MM.1S (cell line): Measurements from ENCODE around the gene AGAP1.

Experiments
- DNase-seq: peaks from one replicate; pipeline ENCODE4 v3.0.0-alpha.2; 2015
- H2AFZ ChIP-seq: fragments of 300-600 bp; sonication (generic); 2 replicates; pipeline ENCODE4 v1.6.0; 2016; ENCODE audit warnings: antibody characterized with exemption, low read length
- H3F3A ChIP-seq: fragments of 300-600 bp; sonication (generic); 2 replicates; pipeline ENCODE4 v1.6.1; 2016; ENCODE audit warnings: mild to moderate bottlenecking, antibody characterized with exemption, low read length, moderate library complexity, mixed read lengths; ENCODE audit not compliant: insufficient read depth
- H3K27ac ChIP-seq: fragments of 300-600 bp; sonication (generic); 2 replicates; pipeline ENCODE4 v1.5.1; 2016; ENCODE audit warnings: mild to moderate bottlenecking, low read length
- H3K27me3 ChIP-seq: fragments of 300-600 bp; sonication (generic); replicated peaks from 2 replicates; pipeline ENCODE4 v1.6.0; 2016; ENCODE audit warnings: low read length; ENCODE audit not compliant: insufficient read depth
- H3K36me3 ChIP-seq: fragments of 300-600 bp; sonication (generic); replicated peaks from 2 replicates; pipeline ENCODE4 v1.6.1; 2016; ENCODE audit warnings: mild to moderate bottlenecking, low read length, mixed read lengths; ENCODE audit not compliant: insufficient read depth
- H3K4me1 ChIP-seq: fragments of 300-600 bp; sonication (generic); 2 replicates; pipeline ENCODE4 v1.6.1; 2016; ENCODE audit warnings: low read length, mixed read lengths
- H3K4me2 ChIP-seq: fragments of 300-600 bp; sonication (generic); 2 replicates; pipeline ENCODE4 v1.6.0; 2016; ENCODE audit warnings: low read depth, low read length
- H3K4me3 ChIP-seq: fragments of 300-600 bp; sonication (generic); 2 replicates; pipeline ENCODE4 v1.5.1; 2016; ENCODE audit warnings: low read length, mixed read lengths
- H3K79me2 ChIP-seq: fragments of 300-600 bp; sonication (generic); 2 replicates; pipeline ENCODE4 v1.6.1; 2016; ENCODE audit warnings: mixed run types, low read length, mixed read lengths
- H3K9ac ChIP-seq: fragments of 300-600 bp; sonication (generic); 2 replicates; pipeline ENCODE4 v1.6.1; 2016; ENCODE audit warnings: low read length, mixed read lengths
- H3K9me2 ChIP-seq: fragments of 300-600 bp; sonication (generic); replicated peaks from 2 replicates; pipeline ENCODE4 v1.6.1; 2016; ENCODE audit warnings: mild to moderate bottlenecking, low read length, mixed read lengths; ENCODE audit not compliant: insufficient read depth
- H3K9me3 ChIP-seq: fragments of 300-600 bp; sonication (generic); replicated peaks from 2 replicates; pipeline ENCODE4 v1.6.1; 2016; ENCODE audit warnings: mild to moderate bottlenecking, low read length, mixed read lengths; ENCODE audit not compliant: insufficient read depth
- H4K20me1 ChIP-seq: fragments of 300-600 bp; sonication (generic); 2 replicates; pipeline ENCODE4 v1.6.1; 2016; ENCODE audit warnings: mild to moderate bottlenecking, low read length, moderate library complexity, mixed read lengths; ENCODE audit not compliant: insufficient read depth
- EZH2 ChIP-seq: fragments of 300-600 bp; sonication (generic); optimal IDR thresholded peaks from 2 replicates; pipeline ENCODE3; 2017; ENCODE audit warnings: low read depth, mild to moderate bottlenecking, antibody characterized with exemption, low read length, mixed read lengths
- EZH2phosphoT487 ChIP-seq: fragments of 300-600 bp; sonication (generic); IDR thresholded peaks from 2 replicates; pipeline ENCODE4 v1.6.1; 2018; ENCODE audit warnings: antibody characterized with exemption, low read length
- TF ChIP-seq, protein P1 (sequence below): fragments of 300-600 bp; sonication (generic); IDR thresholded peaks from 2 replicates; pipeline ENCODE4 v1.5.1; 2016; ENCODE audit warnings: antibody characterized with exemption, low read length, mixed read lengths

AGAP1 gene

DNA sequence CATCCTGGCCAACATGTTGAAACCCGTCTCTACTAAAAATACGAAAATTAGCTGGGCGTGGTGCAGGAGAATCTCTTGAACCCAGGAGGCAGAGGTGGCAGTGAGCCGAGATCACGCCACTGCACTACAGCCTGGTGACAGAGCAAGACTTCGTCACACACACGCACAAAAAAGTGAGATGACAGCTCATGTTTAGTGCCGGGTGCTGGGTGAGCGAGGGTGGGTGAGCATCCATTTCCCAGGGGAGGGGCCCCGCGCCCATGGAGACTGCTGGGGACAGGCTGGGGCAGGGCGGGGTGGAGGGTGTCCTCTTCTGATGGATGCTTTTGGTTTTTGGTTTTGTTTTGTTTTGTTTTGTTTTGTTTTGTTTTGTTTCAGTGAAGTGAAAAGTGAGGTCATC, 467.9 kb downstream of the AGAP1 start:
- no peak for DNase-seq

DNA sequence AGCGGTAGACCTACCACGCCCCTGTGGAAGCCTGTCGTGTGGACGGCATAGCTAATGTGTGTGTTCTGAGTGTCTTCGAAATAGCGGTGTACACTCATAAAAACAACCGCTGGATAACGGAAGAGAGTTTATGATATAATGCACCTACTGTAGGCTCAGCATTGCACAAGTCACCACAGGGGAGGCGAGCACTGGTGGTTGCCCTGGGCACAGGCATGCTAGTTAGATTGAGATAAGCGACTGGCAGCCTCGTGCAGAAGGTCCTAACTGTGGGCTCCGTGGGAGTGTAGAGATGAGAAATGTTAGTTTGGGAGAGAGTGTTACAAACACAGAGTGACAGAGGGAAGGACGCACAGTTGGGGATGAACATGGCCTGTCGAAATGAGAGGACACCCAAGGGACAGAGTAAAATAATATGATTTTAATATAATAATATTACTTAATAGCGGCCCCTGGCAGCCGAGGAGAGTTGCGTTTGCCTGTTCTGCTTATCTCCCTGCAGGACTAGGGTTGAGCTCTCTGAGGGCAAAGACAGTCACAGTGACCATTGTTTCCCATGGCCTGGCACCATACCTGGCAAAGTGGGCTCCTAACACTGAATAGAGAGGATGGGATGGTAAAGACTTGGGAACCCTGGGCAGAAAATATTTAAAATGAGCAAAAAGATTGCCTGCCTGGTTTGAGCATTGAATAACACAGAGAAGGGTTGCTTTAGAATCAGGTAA, 470.2 kb downstream of the AGAP1 start:
- H3K9ac ChIP-seq, result no peak overlapping the region
- no peak overlapping the region for H3K27ac ChIP-seq
- H3F3A ChIP-seq, result no peaks in the 10 kb centered on the region
- H3K79me2 ChIP-seq, result no peaks in the 10 kb centered on the region
- no peaks in the 10 kb centered on the region for H4K20me1 ChIP-seq
- DNase-seq, result no peak
- H3K4me1 ChIP-seq, result no peaks in the 10 kb centered on the region
- no peak overlapping the region for H3K4me3 ChIP-seq
- H3K9me2 ChIP-seq, result no peaks in the 10 kb centered on the region
- TF ChIP-seq, protein P1, sequence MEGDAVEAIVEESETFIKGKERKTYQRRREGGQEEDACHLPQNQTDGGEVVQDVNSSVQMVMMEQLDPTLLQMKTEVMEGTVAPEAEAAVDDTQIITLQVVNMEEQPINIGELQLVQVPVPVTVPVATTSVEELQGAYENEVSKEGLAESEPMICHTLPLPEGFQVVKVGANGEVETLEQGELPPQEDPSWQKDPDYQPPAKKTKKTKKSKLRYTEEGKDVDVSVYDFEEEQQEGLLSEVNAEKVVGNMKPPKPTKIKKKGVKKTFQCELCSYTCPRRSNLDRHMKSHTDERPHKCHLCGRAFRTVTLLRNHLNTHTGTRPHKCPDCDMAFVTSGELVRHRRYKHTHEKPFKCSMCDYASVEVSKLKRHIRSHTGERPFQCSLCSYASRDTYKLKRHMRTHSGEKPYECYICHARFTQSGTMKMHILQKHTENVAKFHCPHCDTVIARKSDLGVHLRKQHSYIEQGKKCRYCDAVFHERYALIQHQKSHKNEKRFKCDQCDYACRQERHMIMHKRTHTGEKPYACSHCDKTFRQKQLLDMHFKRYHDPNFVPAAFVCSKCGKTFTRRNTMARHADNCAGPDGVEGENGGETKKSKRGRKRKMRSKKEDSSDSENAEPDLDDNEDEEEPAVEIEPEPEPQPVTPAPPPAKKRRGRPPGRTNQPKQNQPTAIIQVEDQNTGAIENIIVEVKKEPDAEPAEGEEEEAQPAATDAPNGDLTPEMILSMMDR, result no peak
- TF ChIP-seq EZH2 (no peak), EZH2phosphoT487 (no peak)
- H3K4me2 ChIP-seq, result no peak overlapping the region
- H2AFZ ChIP-seq, result no peak overlapping the region
- no peaks in the 10 kb centered on the region for H3K9me3 ChIP-seq
- H3K36me3 ChIP-seq, result no peaks in the 10 kb centered on the region
- H3K27me3 ChIP-seq, result no peaks in the 10 kb centered on the region

More for the DNA sequence above, 467.9 kb downstream of the AGAP1 start:
- no peaks in the 10 kb centered on the region for H3K27me3 ChIP-seq
- H3K9ac ChIP-seq, result no peak overlapping the region
- H3K9me2 ChIP-seq, result no peaks in the 10 kb centered on the region
- H3K79me2 ChIP-seq, result no peaks in the 10 kb centered on the region
- no peak overlapping the region for H3K4me2 ChIP-seq
- no peak overlapping the region for H2AFZ ChIP-seq
- no peaks in the 10 kb centered on the region for H3K36me3 ChIP-seq
- TF ChIP-seq EZH2phosphoT487 (no peak), EZH2 (no peak)
- TF ChIP-seq, protein P1, result no peak
- no peaks in the 10 kb centered on the region for H3K4me1 ChIP-seq
- H3F3A ChIP-seq, result no peaks in the 10 kb centered on the region
- no peak overlapping the region for H3K4me3 ChIP-seq
- H3K27ac ChIP-seq, result no peak overlapping the region
- H4K20me1 ChIP-seq, result no peaks in the 10 kb centered on the region
- no peaks in the 10 kb centered on the region for H3K9me3 ChIP-seq

GRCh38 chr2:235964787-235965390, 471.0 kb downstream of the AGAP1 start:
- DNase-seq, result no peak
- H3F3A ChIP-seq, result no peaks in the 10 kb centered on the region
- H3K9ac ChIP-seq, result no peak overlapping the region
- H3K4me3 ChIP-seq, result no peak overlapping the region
- H3K4me2 ChIP-seq, result no peak overlapping the region
- no peak overlapping the region for H2AFZ ChIP-seq
- H3K4me1 ChIP-seq, result no peaks in the 10 kb centered on the region
- H3K36me3 ChIP-seq, result no peaks in the 10 kb centered on the region
- H4K20me1 ChIP-seq, result no peaks in the 10 kb centered on the region
- H3K9me2 ChIP-seq, result no peaks in the 10 kb centered on the region
- H3K27ac ChIP-seq, result no peak overlapping the region
- no peaks in the 10 kb centered on the region for H3K79me2 ChIP-seq
- no peak for TF ChIP-seq EZH2phosphoT487
- TF ChIP-seq EZH2, result no peak
- TF ChIP-seq, protein P1, result no peak
- H3K27me3 ChIP-seq, result no peaks in the 10 kb centered on the region
- H3K9me3 ChIP-seq, result no peaks in the 10 kb centered on the region
